H1 (cell line): ENCODE results near the gene DEFB125. TPM values are rescaled to one million over a fixed set of nuclear protein-coding genes. Genes with fewer than 3 reads are reported as not detected.

ENCODE experiments used
- CTCF ChIA-PET: fragments of 300-600 bp; sonication (Branson Sonifier 250); formaldehyde crosslinking; loops from one replicate; lab custom pipeline; 2021; ENCODE audit not compliant: partially characterized antibody; lab: Charles Lee
- POLR2A ChIA-PET: fragments of 300-600 bp; sonication (Branson Sonifier 250); formaldehyde crosslinking; loops from one replicate; lab custom pipeline; 2021; ENCODE audit warnings: inconsistent platforms; ENCODE audit not compliant: partially characterized antibody; lab: Charles Lee
- DNase-seq, 2 experiments: peaks; one replicate each; pipeline versions ENCODE4 v3.0.0 to v3.0.0-alpha.2; 2010 to 2022; ENCODE audit warnings: low spot score in 2 of 2, low read depth in 1 of 2, mixed read lengths in 1 of 2
- FAIRE-seq: peaks from 2 replicates; lab custom pipeline; 2011; peaks lifted over from hg19 to GRCh38; lab: Jason Lieb, UNC
- H2AFZ ChIP-seq: 2 replicates; pipeline ENCODE4 v1.8.1; 2012; ENCODE audit warnings: low read length, inconsistent platforms
- H2AK5ac ChIP-seq: 2 replicates; pipeline ENCODE4 v1.6.1; 2013; ENCODE audit warnings: low read depth, low read length
- H2BK120ac ChIP-seq: replicated peaks from 2 replicates; pipeline ENCODE3; 2013; ENCODE audit warnings: low read depth, low read length, inconsistent platforms
- H2BK12ac ChIP-seq: 2 replicates; pipeline ENCODE4 v1.6.1; 2013; ENCODE audit warnings: low read depth, low read length
- H2BK15ac ChIP-seq: 2 replicates; pipeline ENCODE4 v1.6.1; 2013; ENCODE audit warnings: low read length
- H2BK20ac ChIP-seq: 2 replicates; pipeline ENCODE4 v1.6.1; 2013; ENCODE audit warnings: low read length
- H2BK5ac ChIP-seq: 2 replicates; pipeline ENCODE4 v1.6.1; 2013; ENCODE audit warnings: low read depth, low read length
- H3K14ac ChIP-seq: 2 replicates; pipeline ENCODE4 v1.6.1; 2013; ENCODE audit warnings: inconsistent platforms; ENCODE audit not compliant: insufficient read length
- H3K18ac ChIP-seq: 2 replicates; pipeline ENCODE4 v1.6.1; 2013; ENCODE audit warnings: low read length; ENCODE audit errors: extremely low read depth
- H3K23ac ChIP-seq: 2 replicates; pipeline ENCODE4 v1.6.1; 2013; ENCODE audit warnings: inconsistent platforms; ENCODE audit not compliant: insufficient read length
- H3K23me2 ChIP-seq: 2 replicates; pipeline ENCODE4 v1.6.1; 2013; ENCODE audit warnings: low read depth, low read length
- H3K27ac ChIP-seq: 2 replicates; pipeline ENCODE4 v1.6.1; 2011; ENCODE audit warnings: low read depth, low read length, inconsistent platforms
- H3K27me3 ChIP-seq, 4 experiments: replicated peaks in 1 of 4; 1 replicate in 1 of 4; 2 replicates in 3 of 4; pipeline versions ENCODE4 v1.6.1 to v1.8.1; 2011 to 2013; ENCODE audit warnings: low read length in 3 of 4, mild to moderate bottlenecking in 3 of 4, inconsistent platforms in 2 of 4, mixed read lengths in 2 of 4, moderate library complexity in 1 of 4; ENCODE audit not compliant: control insufficient read depth in 3 of 4, insufficient read depth in 3 of 4; ENCODE audit errors: extremely low read depth in 1 of 4
- H3K36me3 ChIP-seq, 4 experiments: 2 replicates each; pipeline versions ENCODE4 v1.6.1 to v1.8.1; 2011 to 2013; ENCODE audit warnings: mild to moderate bottlenecking in 4 of 4, low read length in 3 of 4, moderate library complexity in 2 of 4, control low read depth in 1 of 4, inconsistent platforms in 1 of 4; ENCODE audit not compliant: insufficient read depth in 4 of 4, control insufficient read depth in 2 of 4
- H3K4ac ChIP-seq: replicated peaks from 2 replicates; pipeline ENCODE3; 2013; ENCODE audit warnings: low read length, low read depth, mixed read lengths, inconsistent platforms; ENCODE audit not compliant: insufficient read length
- H3K4me1 ChIP-seq, 4 experiments: replicated peaks in 1 of 4; 1 replicate in 1 of 4; 2 replicates in 3 of 4; pipeline versions ENCODE4 v1.6.1 to v1.8.1; 2011 to 2013; ENCODE audit warnings: low read length in 3 of 4, inconsistent platforms in 2 of 4, mixed read lengths in 1 of 4; ENCODE audit not compliant: insufficient read depth in 4 of 4, control insufficient read depth in 3 of 4
- H3K4me2 ChIP-seq, 2 experiments: 2 replicates each; pipeline versions ENCODE4 v1.6.1 to v1.8.1; 2011 to 2013; ENCODE audit warnings: low read depth in 2 of 2, low read length in 2 of 2, control low read depth in 1 of 2, inconsistent platforms in 1 of 2, mild to moderate bottlenecking in 1 of 2; ENCODE audit not compliant: insufficient read depth in 1 of 2
- H3K4me3 ChIP-seq, 4 experiments: fragments of 200-600, 300-600 bp in 1 of 4; sonication (generic), shearing (Covaris generic), sonication (Bioruptor Twin) in 1 of 4; 2 replicates each; pipeline versions ENCODE4 v1.5.1 to v1.8.1; 2011 to 2016; ENCODE audit warnings: low read length in 4 of 4, low read depth in 3 of 4, control low read depth in 2 of 4, inconsistent platforms in 2 of 4, mild to moderate bottlenecking in 2 of 4, mixed read lengths in 1 of 4, moderate library complexity in 1 of 4; ENCODE audit not compliant: insufficient read depth in 2 of 4; ENCODE audit errors: extremely low read depth in 1 of 4
- H3K56ac ChIP-seq: replicated peaks from 2 replicates; pipeline ENCODE3; 2013; ENCODE audit warnings: low read depth, mild to moderate bottlenecking, mixed read lengths, low read length, inconsistent platforms; ENCODE audit not compliant: insufficient read length
- H3K79me1 ChIP-seq: 2 replicates; pipeline ENCODE4 v1.6.1; 2013; ENCODE audit warnings: low read depth, low read length, control low read depth
- H3K79me2 ChIP-seq, 2 experiments: 2 replicates each; pipeline versions ENCODE4 v1.6.1 to v1.8.1; 2012 to 2013; ENCODE audit warnings: low read length in 2 of 2, mild to moderate bottlenecking in 2 of 2, inconsistent platforms in 1 of 2; ENCODE audit not compliant: insufficient read depth in 2 of 2, control insufficient read depth in 1 of 2
- H3K9ac ChIP-seq, 4 experiments: replicated peaks in 1 of 4; 1 replicate in 1 of 4; 2 replicates in 3 of 4; pipeline versions ENCODE4 v1.6.1 to v1.8.1; 2011 to 2013; ENCODE audit warnings: low read depth in 3 of 4, low read length in 3 of 4, control low read depth in 2 of 4, mild to moderate bottlenecking in 2 of 4, moderate library complexity in 2 of 4, inconsistent platforms in 1 of 4; ENCODE audit errors: extremely low read depth in 1 of 4
- H3K9me3 ChIP-seq, 2 experiments: 2 replicates each; pipeline versions ENCODE4 v1.6.1 to v1.8.1; 2012 to 2013; ENCODE audit warnings: mild to moderate bottlenecking in 2 of 2, moderate library complexity in 2 of 2, control low read depth in 1 of 2, inconsistent platforms in 1 of 2, low read depth in 1 of 2, low read length in 1 of 2, mixed read lengths in 1 of 2; ENCODE audit not compliant: insufficient read depth in 2 of 2
- H4K20me1 ChIP-seq, 2 experiments: replicated peaks in 1 of 2; 2 replicates each; pipeline versions ENCODE3 to v1.8.1; 2011 to 2013; ENCODE audit warnings: inconsistent platforms in 2 of 2, low read length in 2 of 2, mild to moderate bottlenecking in 1 of 2; ENCODE audit not compliant: insufficient read depth in 2 of 2, control insufficient read depth in 1 of 2
- H4K5ac ChIP-seq: 2 replicates; pipeline ENCODE4 v1.6.1; 2013; ENCODE audit warnings: low read length, low read depth, mixed read lengths, inconsistent platforms; ENCODE audit not compliant: insufficient read length
- H4K8ac ChIP-seq: 2 replicates; pipeline ENCODE4 v1.8.0; 2013; ENCODE audit warnings: mild to moderate bottlenecking, moderate library complexity, low read length, inconsistent platforms; ENCODE audit not compliant: insufficient read depth; ENCODE audit errors: extremely low read depth
- H4K91ac ChIP-seq: replicated peaks from 2 replicates; pipeline ENCODE3; 2013; ENCODE audit warnings: low read length, mixed read lengths, inconsistent platforms; ENCODE audit not compliant: insufficient read length
- EZH2 ChIP-seq: fragments of 200-600 bp; sonication (generic); IDR thresholded peaks from 2 replicates; pipeline ENCODE4 v1.7.1; 2012; ENCODE audit warnings: low read depth, mild to moderate bottlenecking, moderate library complexity, low read length, inconsistent platforms; ENCODE audit not compliant: severe bottlenecking
- WGBS, 2 experiments: shearing (Covaris generic) in 1 of 2; methylation state at CpG; one replicate each; pipeline versions ENCODE4 v1.1.6 to v1.1.7; 2013 to 2015; ENCODE audit warnings: low lambda C conversion rate in 2 of 2, mixed read lengths in 2 of 2, inconsistent platforms in 1 of 2, low coverage in 1 of 2, missing lambda C conversion rate in 1 of 2; ENCODE audit not compliant: insufficient replicate concordance in 2 of 2, insufficient coverage in 1 of 2, insufficient read length in 1 of 2; ENCODE audit errors: extremely low coverage in 1 of 2, missing lambda C conversion rate in 1 of 2; 5-methylcytosine and 5-hydroxymethylcytosine counted together
- polyA plus RNA-seq, 7 experiments: library from polyadenylated mRNA; depleted of rRNA in 3 of 7; stranded (reverse) in 5 of 7; unstranded in 2 of 7; fragments of >200 nt in 5 of 7; fragments of 200-250 nt in 2 of 7; gene quantifications; 1 replicate in 5 of 7; 2 replicates in 1 of 7; 4 replicates in 1 of 7; pipeline versions ENCODE4 v1.2.1 to v1.2.3, GENCODE V29; 2011 to 2013; ENCODE audit warnings: missing spikeins in 2 of 7, mixed read lengths in 2 of 7
- total RNA-seq: library from RNA; stranded (reverse); fragmentation: NEBNext Ultra II Directional; extraction: Animal tissue kit (Norgen Biotek cat#: 25700); gene quantifications from 2 replicates; pipeline ENCODE4 v1.2.1, GENCODE V29; 2021

Gene DEFB125
- total and polyA plus RNA-seq, 2 of the 8 experiments (the other 6 are each of a cell fraction or from before 2014, with no cell fraction given): not detected

DNA sequence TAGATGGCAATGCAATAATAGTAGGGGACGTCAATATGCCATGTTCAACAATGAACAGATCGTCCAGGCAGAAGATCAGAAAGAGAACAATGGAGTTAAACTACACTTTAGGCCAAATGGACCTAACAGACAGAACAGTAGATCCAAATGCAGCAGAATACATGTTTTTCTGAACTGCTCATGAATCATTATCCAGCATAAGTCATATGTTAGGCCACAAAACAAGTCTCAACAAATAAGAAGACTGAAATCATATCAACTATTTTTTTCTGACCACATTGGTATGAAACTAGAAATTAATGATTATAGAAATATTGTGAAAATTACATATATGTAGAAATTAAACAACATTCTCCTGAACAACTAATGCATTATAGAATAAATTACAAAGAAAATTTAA is 10.2 kb upstream of the DEFB125 start:
- no peak overlapping the region for H3K4me2 ChIP-seq
- H3K36me3 ChIP-seq: no peaks in the 10 kb centered on the region
- no peaks in the 10 kb centered on the region for H3K4me1 ChIP-seq
- no peaks in the 10 kb centered on the region for H3K23me2 ChIP-seq
- TF ChIP-seq EZH2: no peak
- no peak overlapping the region for H2AFZ ChIP-seq
- no peak overlapping the region for H3K4ac ChIP-seq
- no peak overlapping the region for H2AK5ac ChIP-seq
- no peak overlapping the region for H3K9ac ChIP-seq
- H3K56ac ChIP-seq: no peak overlapping the region
- POLR2A ChIA-PET: no interaction called here
- H2BK15ac ChIP-seq: no peak overlapping the region
- FAIRE-seq (no peak), DNase-seq (no peak)
- no peak overlapping the region for H3K18ac ChIP-seq
- H4K5ac ChIP-seq: no peak overlapping the region
- no peak overlapping the region for H3K14ac ChIP-seq
- H3K9me3 ChIP-seq: peaks cover 34 to 43% of the 10 kb centered on the region in 2 experiments
- H3K79me1 ChIP-seq: no peaks in the 10 kb centered on the region
- H3K79me2 ChIP-seq: no peaks in the 10 kb centered on the region
- no peak overlapping the region for H2BK120ac ChIP-seq
- no peaks in the 10 kb centered on the region for H4K20me1 ChIP-seq
- H3K4me3 ChIP-seq: no peak overlapping the region
- no peak overlapping the region for H2BK5ac ChIP-seq
- H4K8ac ChIP-seq: no peak overlapping the region
- H4K91ac ChIP-seq: no peak overlapping the region
- no peak overlapping the region for H3K23ac ChIP-seq
- CTCF ChIA-PET: no interaction called here
- no peak overlapping the region for H2BK12ac ChIP-seq
- H3K27me3 ChIP-seq: no peaks in the 10 kb centered on the region
- 57% methylated on average over 2 of the region's 2 CpGs; no CpG with 5 or more reads in 1 of the 2 experiments for WGBS, 2 experiments
- no peak overlapping the region for H3K27ac ChIP-seq
- H2BK20ac ChIP-seq: no peak overlapping the region
